Caco-2 (cell line): ENCODE data around the gene BCL6B. TPM values are rescaled to one million over a fixed set of nuclear protein-coding genes. Genes with fewer than 3 reads are reported as not detected.

Source experiments
- BruUV-seq: library from RNA; stranded (reverse); fragments of 400-500 nt; replicated peaks from 2 replicates; lab custom pipeline; 2021; lab: Mats Ljungman, UMichigan
- CTCF ChIA-PET: fragments of 300-600 bp; sonication (Branson Sonifier 250); formaldehyde crosslinking; loops from one replicate; lab custom pipeline; 2022; ENCODE audit warnings: antibody characterized with exemption; lab: Charles Lee
- POLR2A ChIA-PET: fragments of 300-600 bp; sonication (Branson Sonifier 250); formaldehyde crosslinking; loops from one replicate; lab custom pipeline; 2022; ENCODE audit warnings: antibody characterized with exemption; lab: Charles Lee
- DNase-seq, 2 experiments: peaks; one replicate each; pipeline versions ENCODE4 v3.0.0 to v3.0.0-alpha.2; 2020 to 2022
- H3K27me3 ChIP-seq: replicated peaks from 2 replicates; pipeline ENCODE4 v1.6.0; 2011; ENCODE audit warnings: low read length; ENCODE audit not compliant: control insufficient read depth, insufficient read depth
- H3K36me3 ChIP-seq: 2 replicates; pipeline ENCODE4 v1.5.1; 2011; ENCODE audit warnings: low read length; ENCODE audit not compliant: control insufficient read depth, insufficient read depth
- H3K4me1 ChIP-seq: fragments of 250-450 bp; sonication (Bioruptor Pico); 2 replicates; pipeline ENCODE4 v1.5.1; 2020; ENCODE audit warnings: mild to moderate bottlenecking
- H3K4me3 ChIP-seq: 2 replicates; pipeline ENCODE4 v1.5.1; 2011; ENCODE audit warnings: low read depth, mild to moderate bottlenecking, control low read depth, low read length
- H3K9me3 ChIP-seq: fragments of 250-450 bp; sonication (Bioruptor Pico); 2 replicates; pipeline ENCODE4 v1.5.1; 2020; ENCODE audit warnings: mild to moderate bottlenecking, moderate library complexity
- H3K27ac Mint-ChIP-seq: one replicate; pipeline ENCODE4 v1.8.0; 2022; ENCODE audit warnings: mixed read lengths; ENCODE audit not compliant: unreplicated experiment
- H3K27me3 Mint-ChIP-seq: one replicate; pipeline ENCODE4 v1.8.0; 2022; ENCODE audit warnings: mixed read lengths; ENCODE audit not compliant: insufficient read depth, unreplicated experiment
- H3K36me3 Mint-ChIP-seq: one replicate; pipeline ENCODE4 v1.8.0; 2022; ENCODE audit warnings: mild to moderate bottlenecking, mixed read lengths; ENCODE audit not compliant: insufficient read depth, unreplicated experiment
- H3K4me1 Mint-ChIP-seq: one replicate; pipeline ENCODE4 v1.8.0; 2022; ENCODE audit warnings: low read depth, mixed read lengths; ENCODE audit not compliant: unreplicated experiment
- H3K4me3 Mint-ChIP-seq: one replicate; pipeline ENCODE4 v1.8.0; 2022; ENCODE audit warnings: mild to moderate bottlenecking, moderate library complexity, mixed read lengths; ENCODE audit not compliant: unreplicated experiment
- H3K9me3 Mint-ChIP-seq: one replicate; pipeline ENCODE4 v1.8.0; 2022; ENCODE audit warnings: mixed read lengths; ENCODE audit not compliant: unreplicated experiment
- intact Hi-C: fragments of 100-400 bp; cut with micrococcal nuclease; formaldehyde crosslinking; loops from one replicate; pipeline ENCODE4 v1.10.0; 2022; ENCODE audit not compliant: unreplicated experiment
- total RNA-seq: library from RNA; stranded (reverse); gene quantifications from 2 replicates; pipeline ENCODE4 v1.2.3, GENCODE V29; 2022
- TF ChIP-seq, protein P1 (sequence below), 2 experiments: fragments of 200-600 bp in 1 of 2; IDR thresholded peaks; 1 replicate in 1 of 2; 2 replicates in 1 of 2; pipeline versions ENCODE4 v1.5.1 to v1.8.0; 2011 to 2022; ENCODE audit warnings: antibody characterized with exemption in 1 of 2, control low read depth in 1 of 2, inconsistent platforms in 1 of 2, low read depth in 1 of 2, low read length in 1 of 2, mild to moderate bottlenecking in 1 of 2, moderate library complexity in 1 of 2; ENCODE audit not compliant: insufficient read depth in 1 of 2, severe bottlenecking in 1 of 2, unreplicated experiment in 1 of 2

Gene BCL6B
- total RNA-seq, 1 experiment from 2014 or later, result not detected

DNA sequence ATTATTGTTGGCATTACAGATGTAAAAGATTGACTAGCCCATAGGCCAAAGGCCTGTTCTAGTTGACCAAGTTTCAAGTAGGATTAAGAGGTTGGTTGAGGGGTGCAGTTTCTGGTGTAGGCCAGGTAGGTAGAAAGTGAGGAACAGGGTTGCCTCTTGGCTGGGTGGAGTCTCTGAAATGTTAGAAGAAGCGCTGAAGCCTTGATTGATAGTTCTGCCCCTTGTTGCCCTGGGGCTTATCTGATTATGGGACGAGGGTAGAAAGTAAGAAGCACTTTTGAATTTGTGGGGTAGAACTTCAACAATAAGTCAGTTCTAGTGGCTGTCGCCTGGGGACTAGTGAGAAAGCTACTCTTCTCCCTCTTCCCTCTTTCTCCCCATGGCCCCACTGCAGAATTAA is 6.2 kb downstream of the BCL6B start:
- DNase-seq, result no peak
- intact Hi-C loops, result no loop called here

DNA sequence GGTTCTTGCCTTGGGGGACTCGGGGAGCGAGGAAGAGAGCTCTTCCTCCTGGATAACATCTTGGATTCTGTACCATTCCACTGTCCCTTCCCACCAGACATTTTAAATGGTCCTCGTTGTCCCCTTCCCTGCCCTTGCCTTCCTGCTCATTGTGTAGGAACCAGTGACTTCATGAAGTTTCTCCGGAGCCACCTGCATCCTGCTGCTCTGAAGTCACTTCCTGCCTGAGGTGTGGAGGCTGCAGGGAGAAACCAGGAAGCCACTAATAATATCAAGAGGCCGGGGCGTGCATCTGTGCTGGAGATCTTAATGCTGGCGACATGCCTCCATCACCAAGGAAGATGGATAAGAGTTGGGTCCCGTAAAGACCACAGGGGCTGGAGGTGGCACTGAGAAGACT is 6.8 kb downstream of the BCL6B start:
- no peaks in the 10 kb centered on the region for H3K36me3 ChIP-seq
- no peaks in the 10 kb centered on the region for H3K4me1 ChIP-seq
- Mint-ChIP-seq H3K4me1 (peaks cover 7% of the 10 kb centered on the region), H3K27me3 (no peaks in the 10 kb centered on the region), H3K9me3 (no peaks in the 10 kb centered on the region), H3K27ac (no peak overlapping the region), H3K4me3 (no peak overlapping the region), H3K36me3 (no peaks in the 10 kb centered on the region)
- H3K9me3 ChIP-seq, result no peaks in the 10 kb centered on the region
- intact Hi-C loops, result no loop called here
- BruUV-seq, result no TSS peak
- H3K27me3 ChIP-seq, result no peaks in the 10 kb centered on the region
- DNase-seq, result no peak
- CTCF ChIA-PET, result no interaction called here
- POLR2A ChIA-PET, result no interaction called here
- H3K4me3 ChIP-seq, result no peak overlapping the region
- TF ChIP-seq, protein P1, sequence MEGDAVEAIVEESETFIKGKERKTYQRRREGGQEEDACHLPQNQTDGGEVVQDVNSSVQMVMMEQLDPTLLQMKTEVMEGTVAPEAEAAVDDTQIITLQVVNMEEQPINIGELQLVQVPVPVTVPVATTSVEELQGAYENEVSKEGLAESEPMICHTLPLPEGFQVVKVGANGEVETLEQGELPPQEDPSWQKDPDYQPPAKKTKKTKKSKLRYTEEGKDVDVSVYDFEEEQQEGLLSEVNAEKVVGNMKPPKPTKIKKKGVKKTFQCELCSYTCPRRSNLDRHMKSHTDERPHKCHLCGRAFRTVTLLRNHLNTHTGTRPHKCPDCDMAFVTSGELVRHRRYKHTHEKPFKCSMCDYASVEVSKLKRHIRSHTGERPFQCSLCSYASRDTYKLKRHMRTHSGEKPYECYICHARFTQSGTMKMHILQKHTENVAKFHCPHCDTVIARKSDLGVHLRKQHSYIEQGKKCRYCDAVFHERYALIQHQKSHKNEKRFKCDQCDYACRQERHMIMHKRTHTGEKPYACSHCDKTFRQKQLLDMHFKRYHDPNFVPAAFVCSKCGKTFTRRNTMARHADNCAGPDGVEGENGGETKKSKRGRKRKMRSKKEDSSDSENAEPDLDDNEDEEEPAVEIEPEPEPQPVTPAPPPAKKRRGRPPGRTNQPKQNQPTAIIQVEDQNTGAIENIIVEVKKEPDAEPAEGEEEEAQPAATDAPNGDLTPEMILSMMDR (IDR thresholded peaks at IDR 0.05; ENCODE audit: insufficient read depth in 1 of 2, low read depth in 1 of 2, low read length in 1 of 2, severe bottlenecking in 1 of 2, unreplicated experiment in 1 of 2), result no peak

More for the DNA sequence above, 6.2 kb downstream of the BCL6B start:
- Mint-ChIP-seq H3K36me3 (no peaks in the 10 kb centered on the region), H3K4me3 (no peak overlapping the region), H3K9me3 (no peaks in the 10 kb centered on the region), H3K4me1 (peaks cover 7% of the 10 kb centered on the region), H3K27ac (no peak overlapping the region), H3K27me3 (no peaks in the 10 kb centered on the region)
- Histone ChIP-seq H3K36me3 (no peaks in the 10 kb centered on the region), H3K4me3 (no peak overlapping the region), H3K27me3 (no peaks in the 10 kb centered on the region), H3K4me1 (no peaks in the 10 kb centered on the region), H3K9me3 (no peaks in the 10 kb centered on the region)
- CTCF ChIA-PET, result no interaction called here
- TF ChIP-seq, protein P1 (IDR thresholded peaks at IDR 0.05; ENCODE audit: insufficient read depth in 1 of 2, low read depth in 1 of 2, low read length in 1 of 2, severe bottlenecking in 1 of 2, unreplicated experiment in 1 of 2), result no peak
- BruUV-seq, result no TSS peak
- POLR2A ChIA-PET, result no interaction called here

DNA sequence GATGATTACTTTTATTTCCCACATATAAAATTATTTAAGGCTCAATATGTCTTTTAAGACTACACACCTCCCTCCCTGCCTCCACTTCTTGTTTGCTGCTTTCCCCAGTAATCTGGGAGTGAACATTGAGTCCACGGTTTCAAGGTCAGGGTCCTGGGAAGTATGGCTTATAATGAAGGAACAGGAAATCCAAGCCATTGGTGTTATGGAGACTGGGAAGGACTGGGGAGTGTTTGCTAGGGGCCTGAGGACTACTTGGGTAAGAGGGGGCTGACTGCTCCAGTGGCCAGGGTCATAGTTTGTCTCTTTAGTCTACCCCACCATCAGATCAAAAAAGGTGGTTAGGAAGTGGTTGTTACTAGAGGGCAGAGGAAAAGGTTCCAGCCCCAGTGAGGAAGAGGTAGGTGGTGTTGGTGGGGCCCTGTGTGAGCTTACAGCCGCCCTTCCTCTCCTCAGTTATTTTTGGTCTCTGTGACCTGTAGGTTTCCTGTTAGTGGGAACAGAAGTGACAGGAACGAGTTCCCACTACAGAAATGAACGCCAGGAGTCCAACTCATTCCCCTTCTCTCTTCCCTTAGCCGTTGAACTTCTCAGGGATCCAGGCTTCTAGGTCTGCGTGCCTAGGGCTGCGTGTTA is 12.2 kb downstream of the BCL6B start:
- Mint-ChIP-seq H3K4me3 (peak overlapping the region; percentile 88), H3K36me3 (peaks cover 11% of the 10 kb centered on the region), H3K9me3 (no peaks in the 10 kb centered on the region), H3K27ac (peak overlapping the region; percentile 86), H3K27me3 (no peaks in the 10 kb centered on the region), H3K4me1 (peaks cover 7% of the 10 kb centered on the region)
- ChIA-PET POLR2A (interaction anchor here (0.5 to 1.2 kb wide), 4 partner anchors 11 to 549 kb away, joined by 3 to 8 read pairs (median 4); partner anchors contain the start of genes ASGR2 and MPDU1), CTCF (interaction anchor here (1.0 to 1.3 kb wide), 4 partner anchors 10 to 179 kb away, joined by 3 to 16 read pairs (median 5); no protein-coding TSS in a partner anchor)
- no peaks in the 10 kb centered on the region for H3K4me1 ChIP-seq
- peak overlapping the region; percentile 47 for H3K4me3 ChIP-seq
- H3K36me3 ChIP-seq, result no peaks in the 10 kb centered on the region
- intact Hi-C loops, result no loop called here
- DNase-seq, result no peak
- BruUV-seq, result TSS peak; percentile 90
- no peaks in the 10 kb centered on the region for H3K9me3 ChIP-seq
- TF ChIP-seq, protein P1 (IDR thresholded peaks at IDR 0.05; ENCODE audit: insufficient read depth in 1 of 2, low read depth in 1 of 2, low read length in 1 of 2, severe bottlenecking in 1 of 2, unreplicated experiment in 1 of 2), result no peak
- H3K27me3 ChIP-seq, result no peaks in the 10 kb centered on the region
